GM10847 (cell line): ENCODE measurements around the gene LAMB1.

Experiments used
- POLR2A ChIP-seq: IDR thresholded peaks from 2 replicates; pipeline ENCODE4 v1.6.1; 2011; ENCODE audit not compliant: insufficient read length; ENCODE audit errors: extremely low read depth

The LAMB1 gene

GRCh38 chr7:108007261-108007660 lies 4.3 kb upstream of the LAMB1 start:
- TF ChIP-seq POLR2A = no peak

DNA sequence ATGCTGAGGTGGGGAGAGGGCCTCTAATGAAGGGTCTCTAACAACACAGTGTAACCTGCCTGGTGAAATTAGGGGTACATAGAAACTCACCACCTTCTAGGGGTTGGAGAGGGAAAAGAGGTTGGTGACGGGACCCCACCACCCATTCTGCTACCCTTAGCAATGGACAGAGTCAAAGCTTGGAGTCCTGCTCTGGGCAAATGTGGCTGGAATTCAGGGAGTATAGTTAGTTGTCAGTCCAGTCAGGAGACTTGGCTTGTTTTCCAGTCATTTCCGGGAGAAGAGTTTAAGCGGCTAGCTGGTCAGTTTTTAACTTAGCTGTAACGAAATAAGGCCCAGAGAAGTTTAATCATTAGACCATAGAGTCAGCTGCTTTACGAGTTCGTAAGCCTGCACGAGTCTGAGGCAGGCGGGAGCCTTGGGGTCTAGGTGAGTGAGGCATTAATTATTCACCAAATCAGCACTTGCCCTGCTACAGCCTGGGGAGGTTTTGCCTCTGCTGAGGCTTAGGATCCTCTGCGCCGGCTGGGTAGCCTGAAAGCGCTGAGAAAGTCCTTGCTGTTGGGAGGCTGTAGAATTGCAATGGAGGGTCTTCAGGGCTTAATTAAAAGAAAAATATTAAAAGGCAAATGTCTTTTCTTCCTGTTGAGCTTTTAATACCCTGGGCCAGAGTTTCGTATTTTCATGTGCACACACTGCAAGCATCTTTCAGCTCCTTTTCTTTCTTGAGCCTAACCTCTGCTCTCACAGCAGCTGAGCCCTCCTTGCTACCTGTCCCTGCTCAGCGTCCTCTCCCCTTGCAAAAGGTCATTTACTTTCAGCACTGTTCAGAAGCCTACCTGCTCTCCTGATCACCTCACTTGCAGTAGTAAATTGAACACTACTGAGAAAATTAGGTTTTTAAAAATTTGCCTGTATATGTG lies 1.5 kb upstream of the LAMB1 start:
- TF ChIP-seq POLR2A = no peak

GRCh38 chr7:108003599-108003935 lies 606 bp upstream of the LAMB1 start:
- no peak for TF ChIP-seq POLR2A

GRCh38 chr7:108001764-108002725 lies 916 bp downstream of the LAMB1 start:
- TF ChIP-seq POLR2A = no peak

GRCh38 chr7:108000875-108001763 lies 1.8 kb downstream of the LAMB1 start:
- TF ChIP-seq POLR2A = no peak

- no peak for TF ChIP-seq POLR2A
Measured at GRCh38 chr7:107999779-108000560, 3.0 kb downstream of the LAMB1 start.

DNA sequence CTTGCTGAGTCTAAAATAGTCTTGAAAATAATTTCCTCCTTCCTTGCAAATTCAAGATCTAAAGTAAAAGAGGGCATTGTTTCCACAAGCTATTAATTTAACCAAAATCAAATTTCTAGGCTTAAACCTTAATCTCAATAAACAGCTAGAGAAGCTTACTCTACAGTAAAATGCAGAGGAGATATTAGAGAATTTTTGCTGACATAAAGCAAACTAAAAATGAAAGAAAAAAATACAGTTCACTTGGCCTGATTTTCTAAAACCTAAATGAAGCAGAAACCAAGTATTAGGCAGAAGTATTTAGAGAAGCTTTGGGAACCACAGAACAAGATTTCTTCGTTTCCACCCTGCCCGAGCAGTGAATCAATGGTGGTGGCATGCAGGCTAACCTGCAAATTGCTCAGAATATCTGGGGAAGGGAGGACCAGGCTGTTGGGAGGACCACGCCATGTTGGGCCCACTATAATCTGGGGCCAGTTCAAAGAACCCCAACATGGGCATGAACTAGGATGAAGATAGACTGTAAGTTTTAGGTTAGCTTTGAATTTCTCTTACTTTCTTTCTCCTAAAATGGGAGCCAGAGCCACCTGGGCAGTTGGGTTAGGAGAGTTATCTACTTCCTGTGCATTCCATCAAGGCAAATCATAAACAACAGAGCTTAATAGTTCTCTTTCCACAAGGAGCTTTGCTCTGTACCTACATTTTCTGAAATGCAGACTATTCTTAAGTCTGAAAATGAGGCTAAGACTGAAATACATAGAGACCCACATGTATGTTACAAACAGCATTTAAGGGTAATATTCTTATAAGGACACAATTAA lies 4.1 kb downstream of the LAMB1 start:
- TF ChIP-seq POLR2A = no peak

- TF ChIP-seq POLR2A = no peak
Measured at GRCh38 chr7:107998150-107998549, 4.8 kb downstream of the LAMB1 start.

- no peak for TF ChIP-seq POLR2A
Measured at GRCh38 chr7:107996072-107996882, 6.7 kb downstream of the LAMB1 start.

DNA sequence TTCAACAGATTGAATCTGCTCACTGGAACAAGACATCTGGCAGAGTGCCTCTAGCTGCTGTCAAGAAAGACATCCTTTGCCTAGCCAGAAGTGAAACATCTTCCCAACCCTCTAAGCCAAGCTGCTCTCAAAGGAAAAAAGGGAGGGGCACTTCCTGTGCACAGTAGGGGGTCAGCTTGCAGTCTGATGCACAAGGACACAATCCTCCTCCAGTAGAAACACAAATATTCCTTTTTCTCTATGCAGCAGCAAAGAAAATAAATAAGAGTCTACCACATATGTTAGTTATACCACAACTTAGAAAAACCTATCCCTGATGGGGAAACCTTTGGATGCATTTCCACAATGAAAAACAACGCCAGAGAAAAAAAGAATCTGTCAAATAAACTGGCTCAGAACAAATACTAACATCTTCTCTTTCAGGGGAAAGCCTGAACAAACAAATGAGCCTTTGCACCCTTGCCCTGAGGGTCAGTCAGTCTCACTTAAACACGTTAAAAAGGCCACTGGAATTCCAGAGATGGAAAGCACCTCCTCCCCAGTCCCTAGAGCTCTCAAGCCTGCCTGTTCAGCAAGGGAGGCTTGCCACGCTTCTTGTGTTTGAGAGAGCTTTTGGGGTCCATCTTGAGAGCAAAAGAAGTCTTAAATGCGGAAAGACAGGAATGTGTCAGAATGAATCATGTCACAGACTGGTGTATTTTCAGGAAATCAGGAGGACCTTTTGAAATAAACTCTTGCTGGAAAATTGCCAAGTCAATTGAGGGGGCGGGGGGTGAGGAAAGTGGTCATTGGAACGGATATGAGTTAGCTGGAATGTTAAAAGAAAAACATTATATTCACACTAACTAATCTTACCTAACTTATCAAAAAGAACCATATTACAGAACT lies 7.5 kb downstream of the LAMB1 start:
- TF ChIP-seq POLR2A = no peak

- no peak for TF ChIP-seq POLR2A
Measured at GRCh38 chr7:107994421-107995030, 8.4 kb downstream of the LAMB1 start.
